Neural progenitor cell (in vitro differentiated cells): Measurements from ENCODE around the gene CPXM2.

ENCODE experiments used
- EZH2 ChIP-seq: fragments of 200-600 bp; sonication (generic); IDR thresholded peaks from 2 replicates; pipeline ENCODE4 v1.6.1; 2017; ENCODE audit warnings: antibody characterized with exemption, mild to moderate bottlenecking, moderate library complexity
- EZH2phosphoT487 ChIP-seq: fragments of 200-600 bp; sonication (generic); IDR thresholded peaks from 2 replicates; pipeline ENCODE4 v1.6.1; 2017; ENCODE audit warnings: antibody characterized with exemption
- TF ChIP-seq, protein P1 (sequence below): fragments of 200-600 bp; sonication (generic); IDR thresholded peaks from 2 replicates; pipeline ENCODE4 v1.5.1; 2017; ENCODE audit warnings: antibody characterized with exemption, mild to moderate bottlenecking

DNA sequence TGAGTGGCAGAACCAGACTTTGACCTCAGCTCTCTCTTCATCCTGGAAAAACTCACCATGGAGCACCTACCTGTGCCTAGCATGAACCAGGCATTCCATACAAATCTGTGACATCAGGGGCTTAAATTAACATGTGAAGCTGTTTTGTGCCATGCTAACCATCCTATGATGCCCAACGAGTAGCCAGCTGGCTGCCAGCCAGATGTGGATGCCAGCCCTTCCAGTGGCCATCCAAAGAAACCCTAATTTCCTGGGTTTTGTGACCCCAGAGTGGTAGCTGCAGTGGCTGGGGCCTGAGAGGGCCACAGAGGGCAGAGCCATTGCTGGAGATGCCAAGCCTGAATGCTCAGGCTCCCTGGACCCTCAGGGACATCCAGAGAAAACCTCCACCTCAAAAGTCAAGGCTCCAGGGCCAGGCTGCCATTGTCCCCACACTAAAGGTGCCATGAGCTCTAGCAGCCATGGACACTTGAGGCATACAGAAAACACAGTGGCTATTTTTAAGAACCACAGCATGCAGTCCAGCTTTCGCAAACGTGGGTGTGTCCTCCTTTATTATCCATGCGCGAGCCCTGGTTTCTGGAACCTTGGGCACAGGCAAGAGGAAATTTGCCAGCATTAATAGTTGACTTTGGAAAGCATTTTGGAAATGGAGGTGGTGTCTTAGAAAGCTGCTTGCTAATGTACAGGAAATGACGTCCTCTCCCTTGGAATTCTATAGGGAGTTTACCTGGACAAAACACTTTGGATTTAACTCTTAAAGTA, 6.0 kb downstream of the CPXM2 start:
- TF ChIP-seq, protein P1, sequence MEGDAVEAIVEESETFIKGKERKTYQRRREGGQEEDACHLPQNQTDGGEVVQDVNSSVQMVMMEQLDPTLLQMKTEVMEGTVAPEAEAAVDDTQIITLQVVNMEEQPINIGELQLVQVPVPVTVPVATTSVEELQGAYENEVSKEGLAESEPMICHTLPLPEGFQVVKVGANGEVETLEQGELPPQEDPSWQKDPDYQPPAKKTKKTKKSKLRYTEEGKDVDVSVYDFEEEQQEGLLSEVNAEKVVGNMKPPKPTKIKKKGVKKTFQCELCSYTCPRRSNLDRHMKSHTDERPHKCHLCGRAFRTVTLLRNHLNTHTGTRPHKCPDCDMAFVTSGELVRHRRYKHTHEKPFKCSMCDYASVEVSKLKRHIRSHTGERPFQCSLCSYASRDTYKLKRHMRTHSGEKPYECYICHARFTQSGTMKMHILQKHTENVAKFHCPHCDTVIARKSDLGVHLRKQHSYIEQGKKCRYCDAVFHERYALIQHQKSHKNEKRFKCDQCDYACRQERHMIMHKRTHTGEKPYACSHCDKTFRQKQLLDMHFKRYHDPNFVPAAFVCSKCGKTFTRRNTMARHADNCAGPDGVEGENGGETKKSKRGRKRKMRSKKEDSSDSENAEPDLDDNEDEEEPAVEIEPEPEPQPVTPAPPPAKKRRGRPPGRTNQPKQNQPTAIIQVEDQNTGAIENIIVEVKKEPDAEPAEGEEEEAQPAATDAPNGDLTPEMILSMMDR = no peak
- TF ChIP-seq EZH2 (no peak), EZH2phosphoT487 (no peak)
